ENCODE data around the gene SMARCD2. TPM values are rescaled to one million over a fixed set of nuclear protein-coding genes. Genes with fewer than 3 reads are reported as not detected.
A peak's percentile ranks its signal among the peaks of the same experiment; 100 is the strongest.

SMARCD2 gene
- total and polyA plus RNA-seq, 2 of the 13 experiments (the other 11 are each of a cell fraction or from before 2014, with no cell fraction given): 122 to 150 TPM

DNA sequence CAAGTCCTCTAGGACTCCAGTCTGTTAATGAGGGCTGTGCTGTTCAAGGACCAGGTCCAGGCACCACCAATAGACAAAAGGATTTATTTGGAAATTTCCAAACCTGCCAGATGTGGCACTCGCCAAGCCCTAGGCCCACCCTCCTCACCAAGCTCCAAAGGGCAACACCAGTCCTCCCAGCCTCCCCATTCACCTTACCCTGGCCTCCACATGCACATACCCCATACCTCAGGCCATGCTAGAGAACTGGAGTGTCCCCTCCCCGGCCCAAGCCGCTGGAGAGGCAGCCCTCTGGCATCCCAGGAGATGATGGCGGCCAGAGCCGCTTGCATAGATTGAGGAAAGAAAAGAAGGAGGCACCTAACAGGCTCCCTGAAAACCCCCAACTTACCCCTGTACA lies 10.5 kb downstream of the SMARCD2 start:
- H3K27me3 ChIP-seq (ENCODE audit: control insufficient read depth in 1 of 2, insufficient read depth in 2 of 2, low read length in 2 of 2): no peaks in the 10 kb centered on the region; a peak in 1 of 5 replicates
- TF ChIP-seq MYC (CRISPR knock-in tag; IDR thresholded peaks at IDR 0.05; ENCODE audit: borderline replicate concordance) (no peak), POLR2A (IDR thresholded peaks at IDR 0.05; ENCODE audit: insufficient read depth in 1 of 2, low read depth in 2 of 2, low read length in 2 of 2) (peak in 1 of 2 experiments; percentile 22; a peak in 2 of 4 replicates), RBM22 (optimal IDR thresholded peaks at IDR 0.05; ENCODE audit: low read length) (no peak), CHCHD3 (CRISPR knock-in tag; IDR thresholded peaks at IDR 0.05) (0 out of 2 replicates have a peak, but pooled peaks have one; percentile 37)
- no peak overlapping the region for H3K9ac ChIP-seq (ENCODE audit: insufficient read depth, low read depth, low read length)
- ChIA-PET POLR2A (interaction anchor here (2.9 to 5.2 kb wide), 2 partner anchors 9 to 59 kb away, joined by 13 to 30 read pairs; partner anchors contain the start of genes CCDC47 and DDX42), CTCF (ENCODE audit: low intra/inter-chr PET ratio, low total read pairs) (no interaction called here)
- in situ Hi-C loops (cut with HindIII; ENCODE audit: extremely low pct_ligation_motif_present, low pct_unique_long_range_greater_than_20kb): no loop called here
- BruUV-seq (replicated peaks): no TSS peak
- FAIRE-seq (no peak), DNase-seq (ENCODE audit: low spot score) (no peak), ATAC-seq (no peak)
- intact Hi-C loops (cut with micrococcal nuclease; ENCODE audit: unreplicated experiment): no loop called here
- no peak overlapping the region for H2AFZ ChIP-seq (ENCODE audit: low read length)
- H3K79me2 ChIP-seq (ENCODE audit: insufficient read depth, low read length): peaks cover 26% of the 10 kb centered on the region
- no peak overlapping the region for H3K4me3 ChIP-seq (replicated peaks in 1 of 3; ENCODE audit: insufficient read depth in 1 of 3, low read depth in 2 of 3, low read length in 3 of 3)
- 0 out of 2 replicates have a peak, but pooled peaks cover 2% of the 10 kb centered on the region for H4K20me1 ChIP-seq (ENCODE audit: insufficient read depth, low read length)
- WGBS (ENCODE audit: low lambda C conversion rate): 98% methylated on average over 5 of the region's 5 CpGs
- no peaks in the 10 kb centered on the region for H3K9me3 ChIP-seq (ENCODE audit: low read length)
- peaks cover 19% of the 10 kb centered on the region for H3K4me1 ChIP-seq (ENCODE audit: insufficient read depth, low read length)
- H3K4me2 ChIP-seq (ENCODE audit: low read depth, low read length): no peak overlapping the region
- H3K36me3 ChIP-seq (replicated peaks in 1 of 2; ENCODE audit: control insufficient read depth in 1 of 2, insufficient read depth in 2 of 2, low read length in 2 of 2): peaks cover 58 to 79% of the 10 kb centered on the region in 2 experiments
- no peak overlapping the region for H3K27ac ChIP-seq (ENCODE audit: extremely low read length, insufficient read depth, low read length)

DNA sequence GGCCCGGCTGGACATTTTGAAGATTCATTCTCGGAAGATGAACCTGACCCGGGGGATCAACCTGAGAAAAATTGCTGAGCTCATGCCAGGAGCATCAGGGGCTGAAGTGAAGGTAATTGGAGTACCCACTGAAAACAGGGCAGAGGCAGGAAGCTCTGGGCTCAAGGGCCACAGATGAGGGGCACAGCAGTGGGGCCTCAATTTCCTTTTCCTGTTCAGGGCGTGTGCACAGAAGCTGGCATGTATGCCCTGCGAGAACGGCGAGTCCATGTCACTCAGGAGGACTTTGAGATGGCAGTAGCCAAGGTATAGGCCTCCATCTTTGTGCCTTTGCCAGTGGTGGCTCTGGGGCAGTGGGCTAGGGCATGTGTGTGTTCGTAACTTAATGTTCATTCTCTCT lies 11.0 kb downstream of the SMARCD2 start:
- Histone ChIP-seq H3K9me3 (ENCODE audit: low read length) (no peaks in the 10 kb centered on the region), H4K20me1 (ENCODE audit: insufficient read depth, low read length) (0 out of 2 replicates have a peak, but pooled peaks cover 2% of the 10 kb centered on the region), H2AFZ (ENCODE audit: low read length) (no peak overlapping the region), H3K4me3 (replicated peaks in 1 of 3; ENCODE audit: insufficient read depth in 1 of 3, low read depth in 2 of 3, low read length in 3 of 3) (no peak overlapping the region), H3K27me3 (ENCODE audit: control insufficient read depth in 1 of 2, insufficient read depth in 2 of 2, low read length in 2 of 2) (no peaks in the 10 kb centered on the region; a peak in 1 of 5 replicates), H3K4me1 (ENCODE audit: insufficient read depth, low read length) (peaks cover 19% of the 10 kb centered on the region), H3K36me3 (replicated peaks in 1 of 2; ENCODE audit: control insufficient read depth in 1 of 2, insufficient read depth in 2 of 2, low read length in 2 of 2) (peaks cover 54 to 74% of the 10 kb centered on the region in 2 experiments), H3K79me2 (ENCODE audit: insufficient read depth, low read length) (peaks cover 28% of the 10 kb centered on the region), H3K9ac (ENCODE audit: insufficient read depth, low read depth, low read length) (no peak overlapping the region), H3K27ac (ENCODE audit: extremely low read length, insufficient read depth, low read length) (no peak overlapping the region), H3K4me2 (ENCODE audit: low read depth, low read length) (no peak overlapping the region)
- no TSS peak for BruUV-seq (replicated peaks)
- in situ Hi-C loops (cut with HindIII; ENCODE audit: extremely low pct_ligation_motif_present, low pct_unique_long_range_greater_than_20kb) (no loop called here), intact Hi-C loops (cut with micrococcal nuclease; ENCODE audit: unreplicated experiment) (no loop called here)
- DNase-seq (ENCODE audit: low spot score): no peak
- TF ChIP-seq FLYWCH1 (CRISPR knock-in tag; IDR thresholded peaks at IDR 0.05) (no peak), ZNF724P (CRISPR knock-in tag; IDR thresholded peaks at IDR 0.05; ENCODE audit: borderline replicate concordance) (no peak), POLR2AphosphoS5 (IDR thresholded peaks at IDR 0.05; ENCODE audit: low read depth, low read length) (0 out of 2 replicates have a peak, but pooled peaks have one; percentile 6), AGO2 (optimal IDR thresholded peaks at IDR 0.05; ENCODE audit: low read depth, low read length) (peak; percentile 23), RBFOX2 (IDR thresholded peaks at IDR 0.05; ENCODE audit: low read depth, low read length) (peak; percentile 55; the same call in 1 of the 2 replicates)
- no peak for FAIRE-seq
- ATAC-seq: no peak
- ChIA-PET CTCF (ENCODE audit: low intra/inter-chr PET ratio, low total read pairs) (no interaction called here), POLR2A (interaction anchor here (2.9 to 5.2 kb wide), 2 partner anchors 9 to 59 kb away, joined by 13 to 30 read pairs; partner anchors contain the start of genes CCDC47 and DDX42)
- WGBS (ENCODE audit: low lambda C conversion rate): over 99% methylated on average over 8 of the region's 8 CpGs
